NCI-H2107 treated with DMSO at 0.1 percent for 48 hours (cell line): Measurements from ENCODE around the gene PMPCA.

Experiments used
- DNase-seq: peaks from one replicate; lab custom pipeline; 2025; ENCODE audit not compliant: unreplicated experiment; lab: John Stamatoyannopoulos, UW

The PMPCA gene, protein sequence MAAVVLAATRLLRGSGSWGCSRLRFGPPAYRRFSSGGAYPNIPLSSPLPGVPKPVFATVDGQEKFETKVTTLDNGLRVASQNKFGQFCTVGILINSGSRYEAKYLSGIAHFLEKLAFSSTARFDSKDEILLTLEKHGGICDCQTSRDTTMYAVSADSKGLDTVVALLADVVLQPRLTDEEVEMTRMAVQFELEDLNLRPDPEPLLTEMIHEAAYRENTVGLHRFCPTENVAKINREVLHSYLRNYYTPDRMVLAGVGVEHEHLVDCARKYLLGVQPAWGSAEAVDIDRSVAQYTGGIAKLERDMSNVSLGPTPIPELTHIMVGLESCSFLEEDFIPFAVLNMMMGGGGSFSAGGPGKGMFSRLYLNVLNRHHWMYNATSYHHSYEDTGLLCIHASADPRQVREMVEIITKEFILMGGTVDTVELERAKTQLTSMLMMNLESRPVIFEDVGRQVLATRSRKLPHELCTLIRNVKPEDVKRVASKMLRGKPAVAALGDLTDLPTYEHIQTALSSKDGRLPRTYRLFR

GRCh38 chr9:136410500-136411287 lies at the start of gene PMPCA, which contains the start of gene ENTR1:
Gene PMPCA, plus strand, starts transcription at chr9:136410658. Its CDS starts 11 bp downstream, at chr9:136410669.
Gene ENTR1, minus strand, starts transcription at chr9:136410614. Its CDS starts 217 bp downstream, at chr9:136410397.
- DNase-seq: peak; percentile 73

GRCh38 chr9:136361047-136361753 lies 49.3 kb upstream of the PMPCA start:
- no peak for DNase-seq

GRCh38 chr9:136361754-136362449 lies 48.6 kb upstream of the PMPCA start:
- DNase-seq: no peak

DNA sequence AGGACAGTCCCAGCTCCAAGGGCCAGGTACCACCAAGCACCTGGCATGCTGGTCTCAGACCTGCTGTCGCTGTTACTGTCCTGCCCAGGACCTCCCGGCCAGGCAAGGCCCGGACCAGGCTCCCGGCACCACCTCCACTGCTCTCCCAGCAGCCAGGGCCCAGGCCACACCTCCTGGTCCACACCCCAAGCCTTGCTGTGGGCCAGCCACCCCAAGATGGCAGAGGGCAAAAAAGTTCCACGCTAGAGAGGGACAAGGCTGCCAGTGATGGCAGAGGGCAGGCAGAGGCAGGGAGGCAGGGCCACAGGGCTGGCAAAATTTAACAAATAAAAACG lies 48.0 kb upstream of the PMPCA start:
- DNase-seq: no peak

DNA sequence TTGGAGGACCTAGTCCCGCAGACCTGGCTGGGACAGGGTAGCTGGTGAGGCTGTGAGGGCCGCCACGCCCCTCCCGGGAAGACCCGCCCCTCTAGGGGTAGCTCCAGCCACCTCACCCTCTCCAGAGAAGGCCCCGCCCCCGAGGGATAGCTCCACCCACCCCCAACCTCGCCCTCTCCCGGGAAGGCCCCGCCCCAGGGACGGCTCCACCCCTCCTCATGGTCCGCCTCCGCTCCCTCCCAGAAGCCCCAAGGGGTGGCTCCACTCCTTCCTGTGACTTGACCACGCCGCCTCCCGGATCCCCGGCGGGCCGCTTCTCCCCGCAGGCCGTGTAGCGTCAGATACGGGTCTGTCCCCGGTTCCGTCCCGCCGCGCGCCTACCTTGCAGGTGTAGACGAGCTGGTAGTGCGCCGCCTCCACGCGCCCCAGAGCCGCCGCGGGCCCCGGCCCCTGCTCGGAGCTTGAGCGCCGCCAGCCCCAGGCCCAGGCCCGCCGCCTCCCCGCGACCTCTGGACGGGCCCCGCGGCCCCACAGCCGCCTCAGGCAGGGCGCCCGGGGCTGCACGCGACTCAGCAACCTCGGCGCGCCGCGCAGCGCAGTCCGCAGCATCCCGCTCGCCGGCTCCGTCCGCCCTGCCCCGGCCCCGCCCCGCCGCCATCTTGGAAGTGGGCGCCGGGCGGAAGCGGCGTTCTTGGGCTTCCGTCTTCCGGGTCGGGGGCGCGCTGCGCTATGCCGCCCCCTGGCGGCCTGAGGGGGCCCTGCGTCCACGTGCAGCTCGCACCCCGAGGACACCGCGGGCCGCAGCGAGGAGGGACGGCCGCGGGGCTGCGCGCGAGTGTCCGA lies 47.1 kb upstream of the PMPCA start, which contains the start of gene DNLZ:
Gene DNLZ, minus strand, starts transcription at position 639 of the 843 bp plus-strand sequence. Its CDS starts 30 bp downstream, at position 609.
- peak; percentile 57 for DNase-seq

DNA sequence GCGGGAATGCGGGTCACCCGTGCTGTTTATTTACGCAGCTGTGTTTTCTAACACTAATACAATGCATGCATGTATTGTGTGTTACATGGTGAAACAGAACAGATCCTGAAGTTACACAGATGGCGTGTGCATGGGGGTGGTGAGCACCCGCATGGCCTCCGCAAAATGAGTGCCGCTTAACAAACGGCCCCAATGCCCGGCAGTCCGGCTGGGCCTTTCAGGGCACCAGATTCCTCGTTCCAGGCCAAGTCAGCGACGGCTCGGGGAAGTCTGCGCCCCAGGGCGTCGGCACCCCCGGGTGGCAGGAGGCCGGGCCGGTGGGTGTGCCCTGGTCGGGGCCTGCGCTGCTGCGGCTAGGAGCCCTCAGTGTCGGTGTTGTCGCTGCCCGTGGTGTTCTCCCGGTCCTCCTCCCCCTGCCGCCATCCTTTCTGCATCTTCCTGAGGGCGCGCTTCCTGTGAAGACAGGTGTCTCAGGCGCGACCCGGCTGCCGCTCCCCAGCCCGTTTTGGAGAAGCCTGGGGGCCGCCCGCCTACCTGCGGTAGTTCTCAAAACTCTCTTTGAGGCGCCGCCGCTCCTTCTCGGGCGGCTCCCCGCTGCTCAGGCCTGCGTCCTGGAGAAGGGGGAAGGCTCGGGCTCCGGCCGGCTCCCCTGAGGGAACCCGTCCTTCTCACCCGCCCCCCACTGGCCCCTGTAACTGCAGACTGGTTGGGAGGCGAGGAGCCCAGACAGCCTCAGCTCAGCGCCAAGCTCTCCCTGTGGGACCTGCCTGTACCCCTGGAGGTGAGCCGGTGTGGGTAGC lies 46.3 kb upstream of the PMPCA start:
- DNase-seq: no peak

DNA sequence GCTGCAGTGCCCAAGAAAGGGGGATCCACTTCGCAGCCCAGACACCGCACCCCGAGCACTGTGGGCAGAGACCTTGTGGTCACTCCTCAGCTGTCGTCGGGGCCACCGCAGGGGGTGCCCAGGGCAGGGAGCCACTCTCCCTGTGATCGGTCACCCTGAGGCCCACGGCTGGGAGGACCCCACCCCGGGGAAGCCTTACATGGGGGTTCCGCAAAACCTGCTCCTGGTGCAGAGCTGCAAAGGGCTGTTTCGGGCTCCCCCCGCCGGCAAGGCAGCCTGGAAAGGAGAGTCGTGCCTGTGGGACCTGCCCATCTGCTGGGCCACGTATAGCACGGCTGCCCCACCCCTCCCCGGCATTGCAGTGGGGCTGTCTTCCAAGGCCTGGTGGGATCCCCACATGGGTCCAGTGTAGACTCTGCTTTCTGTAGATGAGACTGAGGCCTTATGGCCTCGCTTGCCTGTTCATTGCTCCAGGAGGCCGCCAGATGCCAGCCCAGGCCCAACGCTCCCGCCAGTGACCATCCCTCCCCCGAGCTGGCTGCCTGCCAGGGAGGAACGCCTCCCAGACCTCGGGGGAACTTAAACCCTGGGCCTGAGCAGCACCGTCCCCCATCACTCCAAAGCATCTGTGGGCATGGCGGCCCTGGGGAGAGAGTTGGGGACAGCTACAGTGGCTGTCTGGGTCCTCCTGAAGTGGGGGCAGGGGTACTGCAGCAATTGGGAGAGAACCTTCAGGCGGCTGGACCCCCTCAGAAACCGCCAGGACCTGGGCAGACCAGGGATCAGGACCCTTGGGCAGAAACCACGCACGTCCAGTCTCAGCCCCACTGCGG lies 45.3 kb upstream of the PMPCA start:
- DNase-seq: no peak

GRCh38 chr9:136365775-136366222 lies 44.7 kb upstream of the PMPCA start:
- no peak for DNase-seq

DNA sequence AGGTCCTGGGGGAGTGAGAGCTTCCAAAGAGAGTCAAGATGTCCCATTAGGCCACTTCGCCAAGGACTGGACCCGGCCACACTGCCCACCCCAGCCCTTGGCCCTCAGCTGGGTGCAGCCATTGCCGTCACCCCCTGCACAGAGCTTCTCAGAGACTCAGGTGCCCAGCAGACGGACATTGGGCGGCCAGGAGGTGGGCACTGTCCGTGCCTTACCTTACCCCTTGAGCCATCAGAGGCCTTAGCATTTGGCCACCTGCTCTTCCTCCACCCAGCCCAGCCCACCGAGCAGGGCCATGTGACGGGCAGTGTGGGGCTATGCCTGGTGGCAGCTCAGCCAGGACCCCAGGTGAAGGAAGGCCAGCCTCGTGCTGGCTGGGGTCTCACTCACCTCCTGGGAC lies 43.6 kb upstream of the PMPCA start:
- no peak for DNase-seq

GRCh38 chr9:136367296-136368145 lies 42.9 kb upstream of the PMPCA start:
- DNase-seq: no peak

DNA sequence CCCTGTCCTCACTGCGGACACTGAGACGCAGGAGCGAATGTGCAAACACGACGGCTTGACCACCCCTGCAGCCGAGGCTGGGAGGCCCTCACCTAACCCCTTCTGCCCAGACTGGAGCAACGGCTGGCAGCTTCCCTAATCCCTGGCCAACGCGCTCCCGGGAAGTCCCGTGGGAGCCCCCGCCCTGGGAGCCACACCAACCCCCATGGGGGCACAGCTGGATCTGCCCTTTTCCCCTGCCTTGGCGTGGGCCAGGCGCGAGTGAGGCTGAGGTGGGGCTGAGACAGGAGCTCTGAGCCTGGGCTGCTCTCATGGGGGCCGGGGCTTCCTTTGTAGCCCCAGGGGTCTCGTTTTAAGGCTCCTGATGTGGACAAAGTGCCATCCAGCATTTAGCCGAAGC lies 42.3 kb upstream of the PMPCA start:
- DNase-seq: no peak

DNA sequence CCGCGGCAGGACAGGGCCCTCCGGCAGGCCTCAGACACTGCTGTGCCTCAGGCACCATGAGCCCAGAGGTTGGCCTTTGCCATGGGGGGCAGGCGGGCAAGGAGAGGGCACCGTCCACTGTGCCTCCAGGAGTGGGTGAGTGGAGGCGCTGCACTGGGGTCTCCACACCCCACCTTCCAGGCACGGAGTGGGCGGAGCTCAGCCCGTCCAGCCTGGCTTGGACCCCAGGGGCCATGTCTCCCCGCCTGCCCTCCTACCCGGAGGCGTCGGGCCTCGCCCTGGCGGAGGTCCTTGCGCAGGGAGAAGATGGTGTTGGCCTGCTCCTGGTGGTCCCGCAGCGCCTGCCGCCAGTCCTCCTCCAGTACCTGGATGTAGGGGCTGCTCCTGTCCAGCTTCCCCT lies 40.4 kb upstream of the PMPCA start:
- DNase-seq: no peak

DNA sequence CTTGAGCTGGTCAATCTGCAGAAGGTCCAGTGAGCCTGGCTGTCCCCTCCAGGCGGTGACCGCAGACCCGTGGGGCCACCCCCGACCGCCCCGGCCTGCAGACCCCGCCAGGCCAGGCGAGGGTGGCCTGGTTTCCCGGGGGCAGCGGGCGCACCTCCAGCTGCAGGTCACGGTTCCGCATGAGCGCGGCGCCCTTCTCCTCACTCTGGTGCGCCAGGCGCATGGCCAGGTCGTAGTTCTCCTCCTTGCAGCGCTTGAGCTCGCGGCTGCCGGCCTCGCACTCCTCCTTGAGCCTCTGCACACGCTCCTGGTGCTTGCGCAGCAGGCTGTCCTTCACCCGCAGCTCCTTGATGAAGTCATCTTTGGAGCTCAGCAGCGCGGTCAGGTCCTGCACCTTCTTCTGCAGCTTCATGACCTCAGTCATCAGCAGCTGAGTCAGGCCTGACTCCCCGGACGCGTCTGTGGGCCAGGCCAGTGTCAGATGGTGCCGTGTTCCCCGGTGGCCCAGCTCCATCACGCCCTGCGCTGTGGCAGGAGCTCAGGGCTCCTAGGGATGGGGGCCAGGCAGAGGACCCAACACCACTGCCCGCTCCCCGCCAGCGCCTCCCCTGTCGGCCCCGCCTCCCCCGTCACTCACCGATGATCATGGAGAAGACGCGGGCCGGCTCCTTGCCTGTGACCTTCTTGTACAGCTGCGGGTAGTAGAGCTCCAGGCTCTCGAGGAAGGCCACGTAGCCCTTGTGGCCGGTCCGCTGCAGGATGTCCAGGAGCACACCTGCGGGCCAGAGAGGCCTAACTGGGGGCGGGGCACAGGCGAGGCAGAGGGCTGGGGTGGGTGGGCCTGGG lies 39.5 kb upstream of the PMPCA start:
- DNase-seq: no peak

- DNase-seq: no peak
Measured at GRCh38 chr9:136371533-136371880, 39.0 kb upstream of the PMPCA start.

DNA sequence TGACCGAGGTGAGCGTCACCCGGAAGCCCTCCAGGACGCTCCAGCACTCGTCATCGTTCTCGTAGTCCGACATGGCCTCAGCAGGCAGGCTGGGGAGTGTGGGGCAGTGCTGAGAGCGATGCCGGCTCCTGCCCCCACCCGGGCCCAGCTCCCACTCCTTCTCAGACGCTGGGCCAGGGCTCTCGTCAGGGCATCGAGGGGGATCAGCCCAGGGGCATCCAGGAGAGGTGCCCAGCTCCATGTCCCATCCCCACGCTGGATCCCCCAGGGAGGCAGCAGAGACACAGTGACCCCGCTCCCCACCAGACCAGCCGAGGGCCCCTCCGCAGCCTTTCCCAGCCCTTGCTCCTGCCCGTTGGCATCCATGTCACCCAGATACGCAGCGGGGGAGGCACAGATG lies 38.5 kb upstream of the PMPCA start:
- no peak for DNase-seq

DNA sequence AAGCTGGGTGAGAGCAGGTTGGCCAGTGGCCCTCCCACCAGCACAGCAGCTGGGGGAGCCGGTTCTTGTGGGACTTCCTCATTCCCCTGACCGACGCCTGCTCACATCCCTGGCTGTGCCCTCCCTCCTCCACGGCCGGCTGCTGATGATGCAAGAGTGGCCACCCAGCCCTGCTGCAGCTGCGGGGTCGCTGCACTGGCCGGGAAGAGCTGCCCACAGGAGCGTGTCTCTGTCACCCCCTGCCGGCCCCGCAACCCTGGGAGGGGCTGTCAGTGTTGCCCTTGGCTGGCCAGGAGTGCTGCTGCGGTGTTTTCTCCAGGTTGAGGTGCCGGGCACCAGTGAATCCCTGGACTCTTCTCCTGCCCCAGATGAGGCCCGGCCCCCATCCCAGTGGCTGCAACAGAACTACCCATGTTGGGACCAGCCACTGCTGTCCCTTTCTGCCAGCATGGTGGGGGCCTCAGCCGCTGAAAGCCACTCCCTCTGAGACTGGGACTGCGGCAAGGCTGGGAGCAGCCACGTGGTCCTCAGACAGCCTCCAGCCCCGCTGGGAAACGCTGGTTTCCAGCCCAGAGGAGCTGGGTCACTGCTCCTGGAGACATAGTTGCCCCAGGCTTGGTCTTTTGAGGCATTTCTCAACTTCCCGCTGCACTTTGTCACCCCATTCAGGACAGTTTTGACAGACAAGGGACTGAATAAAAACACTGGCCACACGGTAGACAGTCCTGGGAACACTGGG lies 37.7 kb upstream of the PMPCA start:
- DNase-seq: no peak
